GM19395 (cell line): ENCODE data around the gene ZNF609.

Source experiments
- ATAC-seq: cut with Tn5 transposase; IDR thresholded peaks from one replicate; pipeline ENCODE4 v1.9.1; 2021; ENCODE audit warnings: mild to moderate bottlenecking, moderate library complexity; ENCODE audit not compliant: unreplicated experiment

ZNF609 gene

DNA sequence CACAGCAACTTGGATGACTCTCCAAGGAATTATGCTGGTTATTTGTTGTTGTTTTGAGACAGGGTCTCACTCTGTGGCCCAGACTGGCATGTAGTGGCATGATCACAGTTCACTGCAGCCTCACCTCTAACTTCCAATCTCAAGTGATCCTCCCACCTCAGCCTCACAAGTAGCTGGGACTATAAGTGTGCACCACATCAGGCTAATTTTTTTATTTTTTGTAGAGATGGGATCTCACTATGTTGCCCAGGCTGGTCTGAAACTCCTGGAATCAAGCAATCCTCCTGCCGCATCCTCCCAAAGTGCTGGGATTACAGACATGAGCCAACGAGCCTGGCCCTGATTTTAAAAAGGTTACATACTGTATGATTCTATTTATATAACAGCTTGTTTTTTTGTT, 252.0 kb downstream of the ZNF609 start:
- no peak for ATAC-seq

DNA sequence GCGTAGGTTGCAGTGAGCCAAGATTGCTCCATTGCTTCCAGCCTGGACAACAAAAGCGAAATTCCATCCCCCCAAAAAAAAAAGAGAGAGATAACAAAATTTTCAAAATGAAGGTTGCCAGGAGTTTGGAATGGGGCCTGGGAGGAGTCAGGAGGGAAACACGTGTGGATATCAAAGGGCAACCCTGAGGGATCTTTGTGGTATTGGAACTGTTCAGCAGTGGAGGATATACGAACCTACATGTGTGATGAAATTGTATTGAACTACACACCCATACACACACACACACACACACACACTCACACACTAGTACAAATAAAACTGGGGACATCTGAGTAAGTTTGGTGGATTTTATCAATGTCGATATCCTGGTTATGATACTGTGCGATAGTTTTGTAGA, 253.2 kb downstream of the ZNF609 start:
- ATAC-seq = no peak

DNA sequence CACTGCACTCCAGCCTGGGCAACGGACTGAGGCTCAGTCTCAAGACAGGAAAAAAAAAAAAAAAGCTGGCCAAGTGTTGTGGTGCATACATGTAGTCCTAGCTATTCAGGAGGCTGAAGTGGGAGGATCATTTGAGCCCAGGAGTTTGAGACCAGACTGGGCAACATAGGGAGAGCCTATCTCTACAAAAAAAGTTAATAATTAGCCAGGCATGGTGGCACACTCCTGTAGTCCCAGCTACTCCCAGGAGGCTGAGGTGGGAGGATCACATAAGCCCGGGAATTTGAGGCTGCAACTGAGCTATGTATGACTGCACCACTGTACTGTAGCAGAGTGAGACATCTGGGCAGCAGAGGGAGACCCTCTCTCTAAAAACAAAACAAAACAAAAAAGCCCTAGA, 256.1 kb downstream of the ZNF609 start:
- ATAC-seq = no peak

DNA sequence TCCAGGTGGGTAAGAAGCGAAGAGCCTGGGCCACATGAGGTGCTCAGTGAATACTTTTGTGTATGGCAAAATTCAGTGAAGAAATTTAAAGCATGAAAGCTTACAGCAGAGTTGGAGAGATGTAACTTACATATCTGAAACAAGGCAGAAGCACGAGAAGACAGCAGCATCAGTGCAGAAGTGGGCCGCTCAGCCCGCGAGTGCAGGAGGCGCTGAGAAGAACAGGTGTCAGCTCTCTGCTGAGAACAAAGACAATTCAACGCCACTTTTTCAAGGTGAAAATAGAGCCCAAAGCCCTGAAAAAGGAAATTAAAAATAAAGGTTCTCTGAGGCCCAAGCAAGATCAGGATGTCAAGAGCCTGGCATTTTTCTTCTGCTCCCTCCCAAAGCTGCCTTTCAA, 256.8 kb downstream of the ZNF609 start:
- no peak for ATAC-seq

DNA sequence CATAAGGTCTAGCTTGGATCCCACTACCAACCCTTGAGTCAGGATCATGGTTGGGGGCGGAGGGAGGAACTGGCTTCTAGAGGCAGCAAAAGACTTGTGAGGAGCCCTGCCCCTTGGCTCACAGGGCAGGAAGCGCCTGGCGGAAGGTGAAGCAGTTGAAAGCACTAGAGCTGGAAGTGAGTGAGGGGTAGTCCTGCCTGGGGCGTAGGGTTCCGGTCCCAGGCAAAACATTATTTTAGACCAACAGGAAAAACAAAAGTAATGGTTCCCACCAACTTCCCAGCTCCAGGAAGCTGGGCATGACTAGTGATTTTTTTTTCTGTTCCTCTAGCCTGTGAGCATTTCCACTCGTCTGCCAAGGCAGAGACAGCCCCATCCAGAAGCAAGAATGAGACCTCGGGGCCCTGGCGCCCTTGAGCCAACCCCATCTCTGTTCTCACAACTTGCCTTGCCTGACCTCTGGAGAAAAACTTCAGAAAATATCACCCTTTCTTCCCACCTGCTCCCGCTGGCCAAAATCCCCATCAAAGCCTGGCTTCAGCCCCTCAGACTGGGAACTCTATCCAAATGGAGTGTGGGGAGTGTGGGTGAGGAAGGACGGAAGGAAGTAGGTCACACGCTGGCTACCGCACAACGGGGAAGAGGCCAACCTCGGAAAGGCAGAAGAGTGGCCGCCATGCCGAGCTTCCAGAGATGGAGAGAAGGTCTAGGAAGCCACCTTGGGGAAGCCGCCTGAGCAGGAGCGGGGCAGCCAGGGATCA, 257.5 kb downstream of the ZNF609 start:
- ATAC-seq = no peak

DNA sequence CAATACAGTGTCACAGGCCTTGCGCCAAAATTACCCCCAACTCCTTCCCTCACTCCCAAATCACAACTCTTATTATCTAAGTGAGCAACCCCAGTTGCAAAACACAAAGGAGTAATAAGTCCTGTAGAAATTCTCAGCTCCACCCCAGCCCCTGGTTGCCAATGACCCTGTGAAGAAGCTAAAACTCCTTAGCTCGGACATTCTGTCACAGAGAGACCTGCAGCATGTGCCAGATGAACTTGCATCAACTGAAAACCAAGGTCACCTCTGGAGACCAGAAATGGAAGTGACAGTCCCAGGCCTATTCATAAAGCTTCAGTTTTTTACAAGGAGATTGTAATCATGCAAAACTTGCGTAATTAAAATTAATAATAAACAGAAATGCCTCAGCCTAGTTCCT, 259.8 kb downstream of the ZNF609 start:
- no peak for ATAC-seq

DNA sequence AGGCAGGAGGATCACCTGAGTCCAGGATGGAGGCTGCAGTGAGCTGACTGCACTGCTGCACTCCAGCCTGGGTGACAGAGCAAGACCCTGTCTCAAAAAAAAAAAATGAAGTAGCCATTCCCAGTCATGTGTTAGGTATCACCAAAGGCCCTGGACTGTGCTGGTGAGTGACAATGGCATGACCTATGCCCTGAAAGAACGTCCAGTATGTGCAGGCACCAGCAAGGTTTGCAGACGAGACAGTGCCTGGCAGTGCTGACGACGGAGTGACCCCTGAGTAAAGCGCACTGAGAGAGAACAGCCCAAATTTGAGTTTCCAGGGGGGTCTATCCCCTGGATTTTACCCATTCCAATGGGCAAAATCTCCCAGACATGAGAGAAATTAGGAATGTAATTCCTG, 269.8 kb downstream of the ZNF609 start:
- ATAC-seq = no peak

DNA sequence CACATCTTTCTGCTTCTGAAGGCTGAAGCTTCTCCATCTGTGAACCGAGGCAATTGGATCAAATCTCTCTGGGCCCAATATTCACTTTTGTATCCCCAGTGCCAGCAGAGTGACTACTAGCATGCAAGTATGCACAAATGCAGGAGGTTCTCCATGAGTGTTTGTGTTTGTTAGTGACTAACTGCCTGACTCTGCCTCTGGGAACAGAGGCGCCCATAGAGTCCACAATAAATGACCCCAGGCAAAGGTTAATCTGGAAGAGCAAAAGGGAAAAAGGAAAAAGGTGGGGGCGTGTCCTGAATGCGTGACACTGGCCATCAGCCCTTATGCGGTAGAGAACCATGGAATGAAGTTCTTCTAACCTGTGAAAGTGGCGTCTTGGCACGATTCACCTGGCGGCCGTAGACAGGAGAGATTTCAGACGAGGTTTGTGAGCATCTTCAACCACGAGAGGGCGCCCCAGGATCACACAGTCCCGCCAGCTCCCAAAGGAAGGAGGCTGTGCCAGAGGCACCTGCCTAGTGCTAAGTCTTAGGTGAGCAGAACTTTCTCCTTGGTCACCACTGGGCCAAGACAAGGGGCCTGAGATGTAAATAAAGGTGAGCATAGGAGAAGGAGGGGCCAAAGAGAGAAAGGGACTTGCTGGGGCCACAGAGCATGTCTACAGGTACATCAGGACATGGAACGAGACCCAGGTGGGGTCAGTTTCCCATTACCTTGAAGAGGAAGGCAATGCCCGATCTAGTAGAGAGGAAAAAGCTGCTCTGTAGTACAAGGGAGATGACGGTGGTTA, 270.8 kb downstream of the ZNF609 start:
- ATAC-seq = no peak

DNA sequence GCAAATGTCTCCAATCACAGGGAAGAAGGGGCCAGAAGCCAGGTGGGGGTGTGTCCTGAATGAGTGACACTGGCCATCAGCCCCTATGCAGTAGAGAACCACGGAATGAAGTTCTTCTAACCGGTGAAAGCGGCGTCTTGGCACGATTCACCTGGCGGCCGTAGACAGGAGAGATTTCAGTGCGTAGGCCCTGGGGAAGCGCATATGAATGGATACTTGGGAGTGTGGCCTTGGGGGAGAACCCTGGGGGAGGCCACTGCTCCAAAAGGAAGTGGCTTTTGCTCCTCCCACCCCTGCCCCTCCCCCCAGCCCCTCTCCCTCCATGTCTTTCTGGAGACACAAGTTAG, 271.4 kb downstream of the ZNF609 start:
- ATAC-seq = no peak

DNA sequence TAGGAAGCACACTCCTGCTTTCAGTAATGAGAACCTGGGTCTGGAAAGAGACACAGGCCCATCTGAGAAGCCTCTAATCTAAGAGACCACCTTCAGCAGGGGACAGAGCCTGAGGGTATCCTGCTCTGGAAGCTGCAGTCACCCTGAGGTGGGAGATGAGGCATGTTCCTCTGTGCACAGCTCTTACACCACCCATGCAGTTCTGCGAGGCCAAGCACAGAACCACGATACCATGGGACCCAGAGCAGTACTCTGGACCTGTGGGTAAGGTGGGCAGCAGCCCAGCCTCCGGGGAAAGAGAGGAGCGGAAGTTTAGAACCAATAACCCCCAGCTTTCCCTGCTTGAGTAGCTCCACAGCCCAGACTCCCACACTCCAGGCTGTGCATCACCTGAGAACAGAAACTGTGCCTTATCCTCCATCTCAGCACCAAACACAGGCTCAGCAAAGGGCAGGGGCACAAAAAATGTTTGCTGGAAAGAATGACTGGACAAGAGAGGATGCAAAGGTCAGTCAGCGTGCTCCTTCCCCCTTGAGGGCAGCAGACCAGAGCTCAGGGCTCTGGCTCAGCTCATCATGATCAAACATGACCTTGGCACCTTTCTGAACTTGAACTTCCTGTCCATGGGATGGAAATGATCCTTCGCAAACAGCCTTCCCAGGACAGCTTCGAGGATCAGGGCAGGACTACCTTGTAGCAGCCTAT, 271.9 kb downstream of the ZNF609 start:
- ATAC-seq = no peak
